Heart left ventricle (tissue), 16 donors: ENCODE results near the gene LVRN. TPM values are rescaled to one million over a fixed set of nuclear protein-coding genes. Genes with fewer than 3 reads are reported as not detected.

Experiments used
- ATAC-seq, 4 donors: fragments of 200-7000 bp; cut with Tn5 transposase; one replicate each; pipeline ENCODE4 v1.9.1; 2020 to 2022; ENCODE audit warnings: moderate library complexity in 4 of 4, mild to moderate bottlenecking in 3 of 4, moderate number of reproducible peaks in 1 of 4
- DNase-seq, 5 donors: peaks; one replicate each; pipeline ENCODE4 v3.0.0-alpha.2; 2020
- H3K27ac ChIP-seq, 12 donors: fragments of 200-600 bp; sonication (generic) in 4 of 12; one replicate each; pipeline versions ENCODE4 v1.5.0 to v1.8.0; 2016 to 2022; ENCODE audit warnings: mild to moderate bottlenecking in 2 of 12
- H3K27me3 ChIP-seq, 9 donors: fragments of 200-600 bp; sonication (generic) in 2 of 9; one replicate each; pipeline versions ENCODE4 v1.5.1 to v1.8.0; 2016 to 2022; ENCODE audit warnings: mild to moderate bottlenecking in 3 of 9
- H3K36me3 ChIP-seq, 9 donors: fragments of 200-600 bp; sonication (generic) in 2 of 9; one replicate each; pipeline versions ENCODE4 v1.5.0 to v1.8.0; 2018 to 2022; ENCODE audit warnings: mild to moderate bottlenecking in 2 of 9
- H3K4me1 ChIP-seq, 12 donors: fragments of 200-600 bp; sonication (generic) in 4 of 12; one replicate each; pipeline versions ENCODE4 v1.5.0 to v1.8.0; 2016 to 2022; ENCODE audit warnings: mild to moderate bottlenecking in 3 of 12
- H3K4me3 ChIP-seq, 12 donors: fragments of 200-600 bp; sonication (generic) in 4 of 12; one replicate each; pipeline versions ENCODE4 v1.5.0 to v1.8.0; 2017 to 2022; ENCODE audit warnings: mild to moderate bottlenecking in 9 of 12, moderate library complexity in 4 of 12
- H3K9me3 ChIP-seq, 12 donors: fragments of 200-600 bp; sonication (generic) in 4 of 12; one replicate each; pipeline versions ENCODE4 v1.5.0 to v1.8.0; 2016 to 2022; ENCODE audit warnings: mild to moderate bottlenecking in 1 of 12
- POLR2A ChIP-seq, 2 donors: fragments of 450-650 bp; IDR thresholded peaks; one replicate each; pipeline ENCODE4 v1.6.1; 2017; ENCODE audit warnings: antibody characterized with exemption in 2 of 2, mild to moderate bottlenecking in 2 of 2, moderate library complexity in 2 of 2
- WGBS, 4 donors: extraction: QIAGEN DNeasy Blood & Tissue Kit in 2 of 4; methylation state at CpG; one replicate each; pipeline versions ENCODE4 v1.1.5 to v1.1.7; 2013 to 2018; 5-methylcytosine and 5-hydroxymethylcytosine counted together
- intact Hi-C, 10 donors: fragments of 100-400 bp; cut with DNase I; formaldehyde crosslinking; loops; one replicate each; pipeline versions ENCODE4 v1.11.1 to v1.14.2; 2022
- polyA plus RNA-seq, 2 donors: library from polyadenylated mRNA; stranded (reverse); fragments of 200-250 nt; gene quantifications; one replicate each; pipeline ENCODE4 v1.2.3, GENCODE V29; 2013
- total RNA-seq, 9 donors: library from RNA; depleted of rRNA in 2 of 9; stranded (reverse); fragments of >200 nt in 2 of 9; fragmentation: NEBNext Ultra II Directional in 3 of 9; extraction: Animal tissue kit (Norgen Biotek cat#: 25700) in 3 of 9; gene quantifications; one replicate each; pipeline versions ENCODE4 v1.1.0 to v1.2.4, GENCODE V29; 2016 to 2023
- TF ChIP-seq, protein P1 (sequence below), 12 donors: fragments of 200-600 bp; sonication (generic) in 4 of 12; IDR thresholded peaks; one replicate each; pipeline versions ENCODE4 v1.5.0 to v1.8.0; 2018 to 2022; ENCODE audit warnings: antibody characterized with exemption in 12 of 12, mild to moderate bottlenecking in 5 of 12
- donor health status: ischemic (EF 13 %, LVEDD 7.1; RV severe dilation, severe dysfunction).
- donor health status: healthy with polysubstance abuse.
- donor health status: DM: no; HTN: yes; CAD: no.
- donor health status: DM: no; HTN: no; CAD: no.
- donor health status: ischemic (EF 25% LVEDD 6.9; RV normal size, moderate dysfunction).
- donor health status: ischemic (EF 25% LVEDD 5.7; RV mildly dilated, moderate dysfunction).
- donor health status: healthy.
- donor health status: DM: yes; HTN: yes; CAD: no.
- donor health status: ischemic (EF 35%, LVEDD 5.7; RV mildly dilated, moderate dysfunction).
- donor health status: nonischemic (EF 11% LVEDD 7.7; RV severe dilation, severe dysfunction).
- donor health status: DM: yes; HTN: yes; CAD: no.
- donor health status: PGD.
- donor health status: ischemic (EF 29% LVEDD 5.4; RV normal size, mild dysfunction).
- donor health status: nonischemic (EF 23%, LVEDD 6.1; RV moderate dilation, normal function).

LVRN gene
- total and polyA plus RNA-seq, 11 donors: 0.13 to 2.1 (median 0.38) TPM; not detected in 3

DNA sequence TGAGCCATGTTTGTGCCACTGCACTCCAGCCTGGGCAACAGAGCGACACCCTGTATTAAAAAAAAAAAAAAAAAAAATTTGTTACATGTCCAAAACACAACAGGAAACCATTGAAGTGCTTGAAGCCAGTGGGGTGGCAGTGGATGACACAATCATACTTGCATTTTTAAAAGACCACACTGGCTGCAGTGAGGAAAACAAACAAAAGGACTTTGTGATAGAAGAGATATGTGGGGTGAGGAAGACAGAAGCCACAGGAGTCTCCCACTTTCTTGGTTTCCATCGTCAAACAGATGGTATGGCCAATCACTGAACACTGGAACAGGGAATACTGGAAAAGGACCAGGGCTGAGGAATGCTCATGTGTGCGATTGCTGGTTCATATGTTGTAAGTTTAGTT, 101.7 kb downstream of the LVRN start:
- H3K36me3 ChIP-seq: no peaks in the 10 kb centered on the region
- no peaks in the 10 kb centered on the region for H3K9me3 ChIP-seq
- peaks cover 0 to 7% (median 0%) of the 10 kb centered on the region in 9 donors for H3K27me3 ChIP-seq
- DNase-seq (no peak), ATAC-seq (no peak)
- no peak for TF ChIP-seq POLR2A (IDR thresholded peaks at IDR 0.05)
- no peak overlapping the region for H3K27ac ChIP-seq
- WGBS, 4 donors: 82 to 90% (median 86%) methylated on average over 3 of the region's 3 CpGs
- peaks cover 0 to 2% (median 0%) of the 10 kb centered on the region in 12 donors for H3K4me1 ChIP-seq
- H3K4me3 ChIP-seq: no peak overlapping the region
- intact Hi-C loops: loop anchor here in 5 of 10 donors (10.0 kb wide), 4 partner anchors 169 to 749 kb away; no protein-coding TSS in a partner anchor

- no peak for TF ChIP-seq POLR2A (IDR thresholded peaks at IDR 0.05)
- TF ChIP-seq, protein P1, sequence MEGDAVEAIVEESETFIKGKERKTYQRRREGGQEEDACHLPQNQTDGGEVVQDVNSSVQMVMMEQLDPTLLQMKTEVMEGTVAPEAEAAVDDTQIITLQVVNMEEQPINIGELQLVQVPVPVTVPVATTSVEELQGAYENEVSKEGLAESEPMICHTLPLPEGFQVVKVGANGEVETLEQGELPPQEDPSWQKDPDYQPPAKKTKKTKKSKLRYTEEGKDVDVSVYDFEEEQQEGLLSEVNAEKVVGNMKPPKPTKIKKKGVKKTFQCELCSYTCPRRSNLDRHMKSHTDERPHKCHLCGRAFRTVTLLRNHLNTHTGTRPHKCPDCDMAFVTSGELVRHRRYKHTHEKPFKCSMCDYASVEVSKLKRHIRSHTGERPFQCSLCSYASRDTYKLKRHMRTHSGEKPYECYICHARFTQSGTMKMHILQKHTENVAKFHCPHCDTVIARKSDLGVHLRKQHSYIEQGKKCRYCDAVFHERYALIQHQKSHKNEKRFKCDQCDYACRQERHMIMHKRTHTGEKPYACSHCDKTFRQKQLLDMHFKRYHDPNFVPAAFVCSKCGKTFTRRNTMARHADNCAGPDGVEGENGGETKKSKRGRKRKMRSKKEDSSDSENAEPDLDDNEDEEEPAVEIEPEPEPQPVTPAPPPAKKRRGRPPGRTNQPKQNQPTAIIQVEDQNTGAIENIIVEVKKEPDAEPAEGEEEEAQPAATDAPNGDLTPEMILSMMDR (IDR thresholded peaks at IDR 0.05): peak; percentile 77 to 92 (median 86)
- Histone ChIP-seq H3K9me3 (no peaks in the 10 kb centered on the region), H3K4me1 (peaks cover 0 to 2% (median 0%) of the 10 kb centered on the region in 12 donors), H3K4me3 (no peak overlapping the region), H3K27ac (no peak overlapping the region), H3K36me3 (no peaks in the 10 kb centered on the region), H3K27me3 (peaks cover 0 to 10% (median 0%) of the 10 kb centered on the region in 9 donors)
- no peak for DNase-seq
- intact Hi-C loops: loop anchor here (2.0 to 10.0 kb wide), 11 partner anchors 173 to 761 kb away; partner anchors contain the start of genes AP3S1 (in 1 of the 10) and ATG12 (in 1 of the 10)
- no peak for ATAC-seq
- 14 to 29% (median 15%) methylated on average over 4 of the region's 4 CpGs for WGBS, 4 donors
These were observed 105.9 kb downstream of the LVRN start for GRCh38 chr5:116068028-116068632.

GRCh38 chr5:116071211-116071610, 108.9 kb downstream of the LVRN start:
- DNase-seq: no peak
- H3K36me3 ChIP-seq: no peaks in the 10 kb centered on the region
- H3K4me1 ChIP-seq: peaks cover 0 to 2% (median 0%) of the 10 kb centered on the region in 12 donors
- H3K27me3 ChIP-seq: peaks cover 0 to 10% (median 0%) of the 10 kb centered on the region in 9 donors
- H3K4me3 ChIP-seq: no peak overlapping the region
- no peak overlapping the region for H3K27ac ChIP-seq
- H3K9me3 ChIP-seq: no peaks in the 10 kb centered on the region
- WGBS, 4 donors: 92 to 100% (median 93%) methylated on average over 1 of the region's 1 CpG
- no peak for TF ChIP-seq POLR2A (IDR thresholded peaks at IDR 0.05)
- TF ChIP-seq, protein P1 (IDR thresholded peaks at IDR 0.05): no peak
- no peak for ATAC-seq
- intact Hi-C loops: no loop called here

DNA sequence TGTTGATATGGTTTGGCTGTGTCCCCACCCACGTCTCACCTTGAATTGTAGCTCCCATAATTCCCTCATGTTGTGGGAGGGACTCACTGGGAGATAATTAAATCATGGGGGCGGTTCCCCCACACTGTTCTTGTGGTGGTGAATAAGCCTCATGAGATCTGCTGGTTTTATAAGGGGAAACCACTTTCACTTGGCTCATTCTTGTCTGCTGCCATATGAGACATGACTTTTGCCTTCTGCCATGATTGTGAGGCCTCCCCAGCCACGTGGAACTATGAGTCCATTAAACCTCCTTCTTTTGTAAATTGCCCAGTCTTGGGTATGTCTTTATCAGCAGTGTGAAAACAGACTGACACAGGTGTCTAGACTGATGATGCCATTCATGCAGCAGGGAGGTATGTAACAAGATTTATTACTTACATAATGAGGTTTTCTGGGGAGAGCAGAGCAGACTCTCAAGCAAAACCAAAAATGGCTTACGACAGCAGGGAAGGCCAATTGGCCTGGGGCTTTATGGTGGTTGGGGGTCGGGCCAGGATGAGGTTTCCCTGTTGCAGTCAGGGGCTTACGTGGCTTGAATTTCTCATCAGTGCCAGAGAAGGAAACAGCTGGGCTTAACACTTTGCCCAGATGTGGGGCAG, 113.0 kb downstream of the LVRN start:
- DNase-seq: no peak
- no peak for TF ChIP-seq POLR2A (IDR thresholded peaks at IDR 0.05)
- ATAC-seq: no peak
- Histone ChIP-seq H3K36me3 (peaks cover 0 to 3% (median 0%) of the 10 kb centered on the region in 9 donors), H3K4me3 (no peak overlapping the region), H3K4me1 (peaks cover 0 to 8% (median 0%) of the 10 kb centered on the region in 12 donors), H3K9me3 (no peaks in the 10 kb centered on the region), H3K27ac (no peak overlapping the region), H3K27me3 (peaks cover 0 to 2% (median 0%) of the 10 kb centered on the region in 9 donors)
- intact Hi-C loops: no loop called here
- WGBS, 4 donors: 59 to 77% (median 71%) methylated on average over 6 of the region's 6 CpGs

GRCh38 chr5:116076496-116076895, 114.2 kb downstream of the LVRN start:
- peak in 2 of 4 donors; percentile 42 to 48 for ATAC-seq
- intact Hi-C loops: no loop called here
- no peak overlapping the region for H3K27ac ChIP-seq

More at GRCh38 chr5:116076496-116076895, 114.2 kb downstream of the LVRN start:
- no peak overlapping the region for H3K4me3 ChIP-seq
- H3K36me3 ChIP-seq: peaks cover 0 to 8% (median 0%) of the 10 kb centered on the region in 9 donors
- H3K4me1 ChIP-seq: peaks cover 0 to 8% (median 0%) of the 10 kb centered on the region in 12 donors
- WGBS, 4 donors: 84 to 90% (median 88%) methylated on average over 1 of the region's 1 CpG
- no peaks in the 10 kb centered on the region for H3K9me3 ChIP-seq
- TF ChIP-seq, protein P1 (IDR thresholded peaks at IDR 0.05): no peak
- no peak for TF ChIP-seq POLR2A (IDR thresholded peaks at IDR 0.05)
- DNase-seq: no peak
- H3K27me3 ChIP-seq: no peaks in the 10 kb centered on the region
